Neural cell (in vitro differentiated cells): ENCODE data around the gene REM2.

Experiments
- CTCF ChIP-seq: fragments of 450-650 bp; IDR thresholded peaks from 2 replicates; pipeline ENCODE4 v1.5.1; 2014; ENCODE audit warnings: antibody characterized with exemption, mild to moderate bottlenecking, moderate library complexity; ENCODE audit not compliant: poor library complexity, severe bottlenecking
- EZH2 ChIP-seq: fragments of 200-600, 300-800 bp; shearing (Covaris generic), sonication (generic); IDR thresholded peaks from 2 replicates; pipeline ENCODE4 v1.6.1; 2014; ENCODE audit warnings: antibody characterized with exemption, low read length, borderline replicate concordance, mild to moderate bottlenecking; ENCODE audit not compliant: insufficient read depth, poor library complexity, severe bottlenecking
- POLR2AphosphoS5 ChIP-seq: IDR thresholded peaks from 2 replicates; pipeline ENCODE4 v1.6.1; 2012
- RAD21 ChIP-seq: fragments of 450-650 bp; conservative IDR thresholded peaks from 2 replicates; pipeline ENCODE4 v1.6.1; 2014; ENCODE audit warnings: antibody characterized with exemption, mild to moderate bottlenecking, moderate library complexity
- REST ChIP-seq: IDR thresholded peaks from 2 replicates; pipeline ENCODE4 v1.6.1; 2012; ENCODE audit warnings: borderline replicate concordance
- SMC3 ChIP-seq: fragments of 450-650 bp; conservative IDR thresholded peaks from 2 replicates; pipeline ENCODE4 v1.6.1; 2014; ENCODE audit warnings: antibody characterized with exemption, mild to moderate bottlenecking, moderate library complexity; ENCODE audit not compliant: poor library complexity

GRCh38 chr14:22875748-22876319 lies 7.2 kb upstream of the REM2 start:
- TF ChIP-seq CTCF (no peak), RAD21 (no peak), SMC3 (no peak), EZH2 (no peak), REST (no peak), POLR2AphosphoS5 (no peak)
